Posterior vena cava (tissue), 2 donors: ENCODE results near the gene FAM50B. TPM values are rescaled to one million over a fixed set of nuclear protein-coding genes. Genes with fewer than 3 reads are reported as not detected.

Experiments used
- DNase-seq: peaks from one replicate; pipeline ENCODE4 v3.0.0-alpha.2; 2020; ENCODE audit warnings: low spot score
- intact Hi-C, 2 donors: fragments of 100-400 bp; cut with DNase I; formaldehyde crosslinking; loops; one replicate each; pipeline versions ENCODE4 v1.14.1 to v1.14.2; 2022 to 2023
- total RNA-seq, 2 donors: library from RNA; stranded (reverse); fragmentation: NEBNext Ultra II Directional; extraction: Animal tissue kit (Norgen Biotek cat#: 25700); gene quantifications; one replicate each; pipeline ENCODE4 v1.2.1, GENCODE V29; 2021
- donor health status: DM: yes; HTN: yes; CAD: no.
- donor health status: DM: yes; HTN: yes; CAD: no.

Gene FAM50B
- total RNA-seq, 2 donors from 2014 or later = 4.8 to 7.5 TPM

- no peak for DNase-seq
- intact Hi-C loops = no loop called here
Measured at GRCh38 chr6:3884007-3884745, 35.0 kb downstream of the FAM50B start.

GRCh38 chr6:3885262-3886036, 36.3 kb downstream of the FAM50B start:
- no peak for DNase-seq
- intact Hi-C loops = loop anchor here in 1 of 2 donors (5.0 kb wide), 1 partner anchor 143 kb away; no protein-coding TSS in a partner anchor

- no peak for DNase-seq
- intact Hi-C loops = loop anchor here in 1 of 2 donors (5.0 kb wide), 1 partner anchor 145 kb away; no protein-coding TSS in a partner anchor
Measured at GRCh38 chr6:3887150-3887700, 38.1 kb downstream of the FAM50B start.

- intact Hi-C loops = loop anchor here in 1 of 2 donors (5.0 kb wide), 1 partner anchor 146 kb away; no protein-coding TSS in a partner anchor
- DNase-seq = peak; percentile 88
Measured at GRCh38 chr6:3888153-3888957, 39.2 kb downstream of the FAM50B start.

- DNase-seq = no peak
- intact Hi-C loops = no loop called here
Measured at GRCh38 chr6:3890047-3890446, 40.9 kb downstream of the FAM50B start.

GRCh38 chr6:3891883-3892282, 42.7 kb downstream of the FAM50B start:
- intact Hi-C loops = no loop called here
- no peak for DNase-seq

- no peak for DNase-seq
- intact Hi-C loops = no loop called here
Measured at GRCh38 chr6:3892603-3893002, 43.4 kb downstream of the FAM50B start.

GRCh38 chr6:3893487-3893886, 44.3 kb downstream of the FAM50B start:
- no peak for DNase-seq
- intact Hi-C loops = no loop called here

- intact Hi-C loops = no loop called here
- no peak for DNase-seq
Measured at GRCh38 chr6:3893917-3894316, 44.7 kb downstream of the FAM50B start.

GRCh38 chr6:3894590-3895311, 45.6 kb downstream of the FAM50B start:
- no peak for DNase-seq
- intact Hi-C loops = no loop called here

- no peak for DNase-seq
- intact Hi-C loops = no loop called here
Measured at GRCh38 chr6:3895312-3895653, 46.1 kb downstream of the FAM50B start.

- DNase-seq = no peak
- intact Hi-C loops = no loop called here
Measured at GRCh38 chr6:3895805-3896204, 46.6 kb downstream of the FAM50B start.

- DNase-seq = no peak
- intact Hi-C loops = loop anchor here in 1 of 2 donors (1.0 kb wide), 1 partner anchor 81 kb away; no protein-coding TSS in a partner anchor
Measured at GRCh38 chr6:3898265-3898994, 49.3 kb downstream of the FAM50B start.

- intact Hi-C loops = no loop called here
- DNase-seq = no peak
Measured at GRCh38 chr6:3899061-3899460, 49.9 kb downstream of the FAM50B start.

- no peak for DNase-seq
- intact Hi-C loops = no loop called here
Measured at GRCh38 chr6:3899970-3900439, 50.8 kb downstream of the FAM50B start.
